22Rv1 (cell line): ENCODE measurements around the gene COA8.

Experiments
- H3K27ac ChIP-seq: fragments of 450-650 bp; 2 replicates; pipeline ENCODE4 v1.5.1; 2017
- ZFX ChIP-seq: fragments of 450-650 bp; IDR thresholded peaks from 2 replicates; pipeline ENCODE4 v1.6.1; 2017; ENCODE audit warnings: antibody characterized with exemption, borderline replicate concordance
- TF ChIP-seq, protein P1 (sequence below): fragments of 450-650 bp; IDR thresholded peaks from 2 replicates; pipeline ENCODE4 v1.5.1; 2017; ENCODE audit warnings: mild to moderate bottlenecking

COA8 gene

DNA sequence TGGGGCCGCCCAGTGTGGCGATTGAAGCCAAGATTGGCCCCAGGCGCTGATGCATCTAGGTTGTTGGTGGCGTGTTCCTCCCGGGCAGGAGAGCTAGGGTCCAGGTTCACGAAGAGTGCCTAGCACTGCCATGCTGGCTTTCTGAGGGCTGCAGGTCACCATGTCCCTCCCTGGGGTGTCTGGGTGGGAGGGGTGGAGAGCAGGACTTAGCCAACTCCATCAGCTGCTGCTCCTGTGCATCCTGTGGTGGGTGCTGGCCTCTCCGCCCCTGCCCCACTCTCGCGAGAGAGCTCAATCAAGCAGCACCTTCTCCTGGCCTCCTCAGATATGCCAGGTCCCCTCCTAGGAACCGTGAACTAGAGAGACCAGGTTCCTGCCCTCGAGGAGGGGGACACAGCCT is 31.9 kb upstream of the COA8 start:
- no peak overlapping the region for H3K27ac ChIP-seq
- no peak for TF ChIP-seq ZFX
- TF ChIP-seq, protein P1, sequence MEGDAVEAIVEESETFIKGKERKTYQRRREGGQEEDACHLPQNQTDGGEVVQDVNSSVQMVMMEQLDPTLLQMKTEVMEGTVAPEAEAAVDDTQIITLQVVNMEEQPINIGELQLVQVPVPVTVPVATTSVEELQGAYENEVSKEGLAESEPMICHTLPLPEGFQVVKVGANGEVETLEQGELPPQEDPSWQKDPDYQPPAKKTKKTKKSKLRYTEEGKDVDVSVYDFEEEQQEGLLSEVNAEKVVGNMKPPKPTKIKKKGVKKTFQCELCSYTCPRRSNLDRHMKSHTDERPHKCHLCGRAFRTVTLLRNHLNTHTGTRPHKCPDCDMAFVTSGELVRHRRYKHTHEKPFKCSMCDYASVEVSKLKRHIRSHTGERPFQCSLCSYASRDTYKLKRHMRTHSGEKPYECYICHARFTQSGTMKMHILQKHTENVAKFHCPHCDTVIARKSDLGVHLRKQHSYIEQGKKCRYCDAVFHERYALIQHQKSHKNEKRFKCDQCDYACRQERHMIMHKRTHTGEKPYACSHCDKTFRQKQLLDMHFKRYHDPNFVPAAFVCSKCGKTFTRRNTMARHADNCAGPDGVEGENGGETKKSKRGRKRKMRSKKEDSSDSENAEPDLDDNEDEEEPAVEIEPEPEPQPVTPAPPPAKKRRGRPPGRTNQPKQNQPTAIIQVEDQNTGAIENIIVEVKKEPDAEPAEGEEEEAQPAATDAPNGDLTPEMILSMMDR, result no peak

DNA sequence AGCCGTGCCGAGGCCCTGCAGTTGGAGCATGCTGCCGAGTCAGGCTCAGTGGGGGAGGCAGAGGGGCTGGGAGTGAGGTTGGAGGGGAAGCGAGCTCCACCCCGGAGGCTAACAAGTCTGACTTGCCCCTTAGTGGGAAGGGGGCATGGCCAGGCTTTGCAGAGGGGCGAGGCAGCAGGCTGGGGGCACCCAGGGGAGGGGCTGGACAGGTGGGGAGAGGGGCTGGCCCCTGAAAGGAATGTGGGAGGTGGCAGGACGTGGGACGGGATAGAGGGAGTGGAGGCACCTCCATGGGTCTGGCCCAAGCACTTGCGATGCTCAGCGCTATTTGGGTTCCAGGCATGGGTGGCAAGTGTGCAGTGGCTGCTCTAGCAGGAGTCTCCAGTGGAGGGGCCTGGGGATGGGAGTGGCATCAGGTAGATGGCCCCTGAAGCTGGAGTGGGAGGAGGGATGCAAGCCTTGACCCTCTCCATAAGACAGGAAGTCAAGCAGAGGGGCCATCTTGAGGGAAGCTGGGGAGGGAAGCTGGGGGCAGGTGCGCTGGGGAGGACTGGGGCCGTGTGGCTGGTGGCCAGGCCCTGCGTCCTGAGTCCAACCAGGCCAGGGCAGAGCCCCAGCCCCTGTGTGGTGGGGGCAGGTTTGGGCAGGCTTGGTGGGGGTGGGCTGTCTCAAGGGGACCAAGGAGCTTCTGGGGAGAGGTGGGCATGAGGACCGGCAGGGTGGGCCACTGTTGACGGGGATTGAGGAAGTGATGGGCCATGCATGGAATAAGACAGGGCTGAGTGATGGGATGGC is 31.1 kb upstream of the COA8 start:
- TF ChIP-seq, protein P1, result no peak
- TF ChIP-seq ZFX, result no peak
- no peak overlapping the region for H3K27ac ChIP-seq

DNA sequence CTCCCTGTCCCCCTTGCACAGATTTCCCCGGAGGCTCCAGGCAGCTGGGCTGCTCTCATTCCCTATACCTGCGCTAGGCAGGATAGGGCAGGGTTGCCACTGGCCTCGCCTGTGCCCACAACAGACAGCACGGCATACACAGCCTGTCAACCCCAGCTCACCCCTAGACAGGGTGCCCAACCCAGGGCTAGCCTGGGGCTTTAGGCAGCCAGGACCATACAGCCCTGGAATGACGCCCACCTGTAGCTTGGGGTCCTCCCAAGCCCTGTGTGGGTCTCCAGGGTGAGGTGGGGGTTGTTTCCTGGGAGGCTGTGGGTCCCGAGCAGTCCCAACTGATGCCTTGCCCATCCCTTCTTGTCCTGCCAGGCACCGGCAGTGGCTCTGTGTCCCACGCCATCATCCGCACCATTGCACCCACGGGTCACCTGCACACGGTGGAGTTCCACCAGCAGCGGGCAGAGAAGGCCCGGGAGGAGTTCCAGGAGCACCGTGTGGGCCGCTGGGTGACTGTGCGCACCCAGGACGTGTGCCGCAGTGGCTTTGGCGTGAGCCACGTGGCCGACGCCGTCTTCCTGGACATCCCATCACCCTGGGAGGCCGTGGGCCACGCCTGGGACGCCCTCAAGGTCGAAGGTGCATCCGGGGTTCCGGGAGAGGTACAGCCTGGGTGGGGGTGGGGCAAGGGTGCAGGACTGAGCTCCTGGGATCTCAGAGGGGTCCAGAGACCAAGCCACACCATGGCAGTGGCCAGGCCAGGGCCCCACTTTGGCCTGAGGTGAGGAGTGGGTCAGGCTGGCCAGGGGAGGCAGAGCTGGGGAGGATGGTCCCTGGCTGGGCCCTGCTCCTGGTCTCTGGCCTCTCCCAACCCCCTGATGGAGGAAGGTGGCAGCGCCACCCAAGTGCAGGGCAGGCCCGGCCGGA is 30.3 kb upstream of the COA8 start:
- TF ChIP-seq, protein P1, result no peak
- no peak for TF ChIP-seq ZFX
- H3K27ac ChIP-seq, result no peak overlapping the region

DNA sequence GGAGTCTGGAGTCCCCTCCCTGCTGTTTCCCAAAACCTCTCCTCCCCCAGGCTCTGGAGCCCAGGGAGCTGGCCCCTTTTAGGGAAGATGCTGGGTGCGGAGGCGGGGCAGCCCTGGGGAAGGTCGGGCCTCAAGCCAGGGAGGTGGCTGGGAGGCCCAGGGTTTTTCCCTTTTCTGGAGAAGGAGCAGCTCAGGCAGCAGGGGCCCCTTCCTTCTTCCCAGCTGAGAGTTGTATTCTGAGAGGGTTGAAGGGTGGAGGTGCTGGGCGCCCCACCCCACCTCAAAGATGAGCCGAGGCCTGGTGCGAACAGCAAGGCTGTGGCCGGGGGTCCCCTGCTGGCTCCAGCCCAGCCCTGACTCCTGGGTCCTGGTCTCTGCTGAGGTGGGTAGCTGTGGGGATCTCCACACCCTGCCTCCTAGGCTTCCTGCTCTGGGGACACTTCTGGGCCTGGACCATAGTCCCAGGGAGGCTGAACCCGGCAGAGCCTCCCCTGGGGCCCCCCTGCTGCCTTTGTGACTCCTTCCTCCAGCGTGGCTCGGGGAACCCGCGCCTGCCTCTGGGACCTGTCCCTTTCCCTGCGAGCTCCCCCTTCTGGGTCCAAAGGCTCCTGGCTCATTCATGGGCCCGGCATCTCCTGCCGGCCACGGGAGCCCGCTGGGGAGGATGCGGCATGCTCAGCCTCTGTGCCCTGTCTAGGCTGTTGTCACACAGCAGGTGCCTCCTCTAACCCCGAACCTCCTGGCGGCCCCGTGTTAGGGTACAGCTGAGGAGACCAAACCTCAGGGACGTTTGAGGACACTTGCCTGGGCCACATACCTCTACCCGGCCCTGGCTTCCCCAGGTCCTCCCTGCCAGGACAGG is 29.4 kb upstream of the COA8 start:
- H3K27ac ChIP-seq, result no peak overlapping the region
- TF ChIP-seq, protein P1, result no peak
- TF ChIP-seq ZFX, result no peak

DNA sequence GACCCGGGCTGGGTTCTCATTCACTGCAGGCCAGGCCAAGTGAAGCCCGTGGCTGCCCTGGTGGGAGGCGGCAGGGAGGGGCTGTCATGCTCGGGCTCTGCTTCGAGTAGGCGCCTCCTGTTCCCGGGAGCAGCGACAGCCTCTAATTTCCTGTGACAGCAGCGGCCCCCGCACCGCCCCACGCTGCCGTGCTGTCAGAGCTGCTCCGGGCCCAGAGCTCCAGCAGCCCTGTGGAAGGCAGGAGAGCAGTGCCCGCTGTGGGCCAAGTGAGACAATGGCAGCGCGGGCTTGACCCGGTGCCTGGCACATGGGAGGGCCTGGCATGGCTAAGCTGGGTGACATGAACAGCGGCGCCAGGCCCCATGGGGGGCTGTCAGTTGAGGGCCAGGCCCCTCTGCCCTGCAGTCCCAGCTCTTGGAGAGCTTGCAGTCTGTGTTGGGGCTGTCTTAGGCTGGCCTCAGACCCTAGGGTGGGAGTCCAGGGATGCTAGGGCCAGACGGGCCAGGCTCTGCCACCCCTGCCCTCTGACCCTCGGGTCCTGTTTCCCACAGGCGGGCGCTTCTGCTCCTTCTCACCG is 28.7 kb upstream of the COA8 start:
- TF ChIP-seq, protein P1, result no peak
- no peak for TF ChIP-seq ZFX
- H3K27ac ChIP-seq, result no peak overlapping the region

DNA sequence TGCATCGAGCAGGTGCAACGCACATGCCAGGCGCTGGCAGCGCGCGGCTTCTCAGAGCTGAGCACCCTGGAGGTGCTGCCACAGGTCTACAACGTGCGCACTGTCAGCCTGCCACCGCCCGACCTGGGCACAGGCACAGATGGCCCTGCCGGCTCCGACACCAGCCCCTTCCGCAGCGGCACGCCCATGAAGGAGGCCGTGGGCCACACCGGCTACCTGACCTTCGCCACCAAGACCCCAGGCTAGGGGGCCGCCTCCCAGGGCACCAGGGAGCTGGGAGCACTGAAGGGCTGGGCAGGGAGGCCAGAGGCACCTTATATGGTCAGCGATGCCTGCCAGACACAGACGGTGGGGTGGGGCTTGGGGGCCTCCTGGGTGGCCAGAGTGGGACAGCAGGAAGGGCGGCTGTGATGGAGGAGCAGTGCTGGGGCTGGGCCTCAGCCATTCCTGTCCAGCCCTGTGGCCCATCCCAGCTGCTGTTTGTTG is 28.1 kb upstream of the COA8 start:
- H3K27ac ChIP-seq, result no peak overlapping the region
- no peak for TF ChIP-seq ZFX
- TF ChIP-seq, protein P1, result no peak
